ENCODE measurements around the gene SUPT20HL1.
"Not testable (repeated sequence)": the region's sequence is repeated elsewhere in the genome, so short reads cannot be mapped to it uniquely, and the experiment has no call there.

The SUPT20HL1 gene

DNA sequence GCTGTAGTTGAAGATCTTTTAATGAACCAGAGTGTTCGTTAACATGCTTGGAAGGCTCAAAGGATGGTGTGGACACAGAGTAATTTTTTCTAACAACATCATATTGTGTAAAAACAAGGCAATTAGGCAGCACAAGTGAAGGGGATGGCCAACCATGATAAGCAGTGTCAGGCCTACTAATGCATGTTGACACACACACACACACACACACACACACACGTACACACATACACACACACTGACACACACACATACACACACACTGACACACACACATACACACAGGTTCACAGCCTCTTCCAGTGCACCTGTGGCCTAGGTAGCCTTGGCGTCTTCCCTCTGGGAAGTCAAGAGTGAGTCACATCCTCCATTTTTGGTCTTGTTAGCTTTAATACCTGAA, at the start of gene SUPT20HL1:
Gene SUPT20HL1, plus strand, starts transcription at position 368 of the 400 bp plus-strand sequence. CDS start 2,122 bp downstream, outside the sequence.
- no peak for DNase-seq (ENCODE audit: low spot score)

DNA sequence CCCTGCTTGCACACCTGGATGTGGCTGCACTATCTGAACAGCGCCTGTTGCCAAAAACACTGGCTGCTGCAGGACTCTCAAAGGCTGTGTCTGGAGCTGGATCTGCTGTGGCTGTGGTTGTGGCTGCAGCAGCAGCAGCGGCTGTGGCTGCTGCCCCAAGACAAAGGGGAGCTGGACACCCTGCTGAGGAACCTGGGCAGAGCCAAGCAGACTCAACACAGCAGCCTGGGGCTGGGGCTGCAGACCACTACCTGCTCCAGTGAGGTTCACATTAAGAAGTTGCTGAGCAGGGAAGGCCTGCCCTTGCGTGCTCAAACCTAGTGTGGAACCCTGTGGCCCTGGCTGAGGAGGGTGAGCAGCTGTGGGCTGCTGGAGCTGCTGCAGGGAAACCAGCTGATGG, 49.5 kb upstream of the SUPT20HL1 start:
- not testable (repeated sequence) for DNase-seq (ENCODE audit: low spot score)

DNA sequence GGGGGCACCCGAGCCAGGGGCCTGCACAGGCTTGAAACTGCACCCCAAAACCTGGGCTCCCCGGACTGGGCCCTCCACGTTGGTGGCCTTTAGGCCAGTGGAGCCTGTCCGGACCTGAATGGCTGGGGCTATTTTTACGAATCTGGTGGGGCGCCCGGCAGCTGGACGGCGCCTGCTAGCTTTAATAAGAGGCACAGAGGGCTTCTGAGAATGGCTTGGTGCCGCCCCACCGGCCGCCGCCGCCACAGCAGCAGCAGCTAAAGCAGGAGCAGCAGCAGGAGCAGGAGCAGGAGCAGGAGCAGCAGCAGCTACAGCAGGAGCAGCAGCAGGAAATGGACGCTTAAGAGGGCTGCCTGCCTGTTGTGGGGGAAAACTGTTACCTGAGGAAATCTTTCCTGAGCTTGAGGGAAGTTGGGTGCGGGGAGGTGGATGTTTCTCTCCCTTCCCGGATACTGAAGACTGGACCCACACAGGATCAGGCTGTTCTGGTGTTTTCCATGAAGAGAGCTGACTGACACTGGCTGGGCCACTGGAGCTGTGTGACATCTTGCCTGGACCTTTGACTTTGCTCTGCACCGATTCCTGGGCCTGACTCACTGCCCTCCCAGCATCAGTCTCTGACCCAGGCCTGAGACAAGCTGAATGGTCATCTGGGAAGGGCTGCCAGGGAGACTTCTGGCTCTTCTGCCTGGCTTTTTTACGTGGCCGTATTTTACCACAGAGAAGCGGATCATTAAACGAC, 48.8 kb upstream of the SUPT20HL1 start:
- not testable (repeated sequence) for DNase-seq (ENCODE audit: low spot score)

DNA sequence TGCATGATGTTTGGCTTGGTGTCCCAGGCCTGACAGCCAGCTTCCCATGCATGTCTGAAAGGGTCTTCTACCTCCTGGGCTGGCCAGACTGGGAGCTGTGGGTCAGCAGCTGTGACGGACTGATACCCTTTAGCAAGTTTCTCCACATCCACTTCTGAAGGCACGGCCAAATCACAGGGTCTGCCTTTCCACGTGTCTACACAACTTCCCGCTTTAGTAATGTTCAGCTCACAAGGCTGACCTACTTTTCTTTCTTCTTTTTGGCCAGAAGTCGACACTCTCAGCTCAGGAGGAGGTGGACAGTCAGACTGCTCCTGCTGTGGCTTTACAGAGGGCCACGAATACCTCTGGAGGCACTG, 48.2 kb upstream of the SUPT20HL1 start:
- DNase-seq (ENCODE audit: low spot score): not testable (repeated sequence)

DNA sequence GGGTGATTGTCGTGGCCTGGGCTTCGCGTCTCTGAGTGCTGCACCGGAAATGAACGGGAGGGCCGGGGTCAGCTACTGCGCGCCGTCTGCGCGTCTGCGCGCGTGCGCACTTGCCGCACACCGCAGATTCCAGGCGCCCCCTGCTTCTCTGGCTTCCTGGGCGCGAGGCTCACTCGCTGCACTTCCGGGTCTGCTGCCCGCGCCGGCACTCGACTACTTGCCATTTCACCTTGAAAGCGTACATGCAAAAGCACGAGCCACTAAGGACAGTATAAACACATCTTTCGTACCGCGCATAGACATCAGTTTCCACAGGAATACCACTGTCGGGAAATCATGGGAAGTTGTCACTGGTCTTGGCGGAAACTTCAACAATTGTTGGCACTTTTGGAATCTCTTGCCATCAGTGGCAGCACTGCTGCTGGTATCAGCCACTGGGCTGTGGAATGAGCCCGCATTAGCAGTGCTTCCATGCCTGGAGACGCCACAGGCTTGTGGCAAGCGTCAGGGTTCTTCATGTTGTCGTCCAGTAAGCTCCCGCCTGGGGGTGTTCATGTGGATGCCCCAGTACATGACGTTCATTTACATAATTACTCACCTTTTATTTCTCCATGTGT, 46.3 kb upstream of the SUPT20HL1 start, which contains the start of gene SUPT20HL2:
Gene SUPT20HL2, minus strand, starts transcription at position 51 of the 617 bp plus-strand sequence. CDS start 754 bp downstream, outside the sequence.
- no peak for DNase-seq (ENCODE audit: low spot score)

DNA sequence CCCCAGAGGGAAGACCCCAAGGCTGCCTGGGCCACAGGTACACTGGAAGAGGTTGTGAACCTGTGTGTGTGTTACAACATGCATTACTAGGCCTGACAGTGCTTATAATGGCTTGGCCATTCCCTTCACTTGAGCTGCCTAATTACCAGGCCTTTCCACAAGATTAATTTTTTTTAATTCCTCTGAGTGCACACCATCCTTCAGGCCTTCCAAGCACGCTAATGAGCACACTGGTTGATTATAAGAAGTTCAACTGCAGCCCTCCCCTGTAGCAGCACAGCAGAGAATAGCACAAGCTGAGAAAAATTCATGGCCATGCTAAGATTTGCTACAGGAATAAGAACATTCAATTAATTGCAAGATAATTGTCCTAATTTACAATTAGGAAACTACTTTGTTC, 44.3 kb upstream of the SUPT20HL1 start:
- no peak for DNase-seq (ENCODE audit: low spot score)

DNA sequence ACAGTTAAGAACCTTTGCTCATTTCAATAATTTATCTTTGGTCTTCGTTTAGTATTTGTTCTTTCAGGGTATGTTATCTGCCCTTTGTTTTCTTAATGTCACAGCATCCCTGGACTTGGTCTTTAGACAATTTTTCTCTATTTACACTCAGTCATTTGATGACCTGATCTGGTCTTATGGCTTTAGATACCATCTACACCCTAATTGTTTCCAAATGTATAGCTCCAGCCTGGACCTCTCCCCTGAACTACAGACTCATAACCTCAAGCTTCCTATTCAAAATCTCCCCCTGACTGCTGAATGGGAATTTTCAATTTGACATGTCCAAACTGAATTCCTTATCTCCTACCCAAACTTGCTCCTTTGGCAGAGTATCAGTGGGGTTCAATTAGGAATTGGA, 42.9 kb upstream of the SUPT20HL1 start:
- DNase-seq (ENCODE audit: low spot score): no peak

DNA sequence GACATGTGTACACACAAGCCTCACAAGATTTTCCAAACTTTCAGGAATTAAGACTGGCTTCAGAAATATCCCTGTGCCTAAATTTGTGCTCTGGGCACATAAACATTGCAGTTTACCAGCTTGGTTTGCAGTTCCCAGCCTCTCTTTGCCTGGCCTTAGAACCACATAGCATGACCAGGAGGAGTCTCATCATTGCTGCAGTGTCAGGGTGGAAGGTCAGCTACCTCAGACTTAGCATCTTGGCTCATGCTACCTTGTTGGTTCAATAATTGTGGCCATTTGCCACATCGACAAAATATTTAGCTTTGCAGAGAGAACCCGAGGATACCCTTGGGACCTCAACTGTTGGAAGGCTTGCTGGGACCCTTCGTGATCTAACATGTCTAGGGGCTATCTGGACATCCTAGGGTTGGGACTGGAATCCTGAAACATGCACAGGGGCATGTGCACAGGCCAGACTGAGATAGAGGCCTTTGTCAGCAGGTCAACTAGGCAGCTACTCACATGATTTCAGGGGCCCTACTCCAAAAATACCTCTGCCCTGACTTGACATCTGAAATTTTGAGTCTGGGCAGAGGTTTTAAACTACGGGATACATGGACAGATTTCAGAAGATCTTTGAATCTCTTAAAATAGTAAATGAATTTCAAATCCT, 38.6 kb upstream of the SUPT20HL1 start:
- DNase-seq (ENCODE audit: low spot score): no peak

DNA sequence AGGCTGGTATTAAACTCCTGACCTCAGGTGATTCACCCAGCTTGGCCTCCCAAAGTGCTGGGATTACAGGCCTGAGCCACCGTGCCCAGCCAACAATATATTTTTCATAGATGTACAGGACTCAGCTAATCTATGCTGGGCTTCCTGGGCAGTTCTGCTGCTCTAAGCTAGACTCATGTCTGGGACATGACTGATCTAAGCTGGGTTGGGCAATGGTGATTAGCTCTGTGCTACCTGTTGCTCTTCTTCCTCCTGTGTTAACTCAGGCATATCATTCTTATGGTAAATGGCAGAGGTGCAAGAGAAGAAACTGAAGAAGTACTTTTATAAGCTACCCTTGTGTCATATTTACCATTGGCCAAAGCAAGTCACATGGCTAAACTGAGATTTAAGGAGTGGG, 35.2 kb upstream of the SUPT20HL1 start:
- DNase-seq (ENCODE audit: low spot score): no peak

DNA sequence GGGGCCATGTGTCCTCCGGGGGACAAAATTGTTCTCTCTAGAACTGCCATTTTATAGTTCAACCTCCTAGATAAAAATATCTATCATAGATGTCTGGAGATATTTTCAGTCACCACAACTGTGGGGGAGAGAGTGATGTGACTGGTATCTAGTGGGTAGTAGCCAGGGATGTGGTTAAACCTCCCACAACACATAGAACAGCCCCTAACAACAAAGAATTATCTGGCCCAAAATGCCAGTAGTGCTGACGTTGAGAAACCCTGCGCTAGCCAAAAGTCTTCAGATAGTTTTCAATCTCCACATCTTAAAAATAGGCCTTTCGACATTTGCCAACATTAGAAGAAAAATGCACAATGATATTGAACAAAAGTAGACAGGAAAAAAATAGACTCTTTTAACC, 27.6 kb upstream of the SUPT20HL1 start:
- DNase-seq (ENCODE audit: low spot score): no peak

DNA sequence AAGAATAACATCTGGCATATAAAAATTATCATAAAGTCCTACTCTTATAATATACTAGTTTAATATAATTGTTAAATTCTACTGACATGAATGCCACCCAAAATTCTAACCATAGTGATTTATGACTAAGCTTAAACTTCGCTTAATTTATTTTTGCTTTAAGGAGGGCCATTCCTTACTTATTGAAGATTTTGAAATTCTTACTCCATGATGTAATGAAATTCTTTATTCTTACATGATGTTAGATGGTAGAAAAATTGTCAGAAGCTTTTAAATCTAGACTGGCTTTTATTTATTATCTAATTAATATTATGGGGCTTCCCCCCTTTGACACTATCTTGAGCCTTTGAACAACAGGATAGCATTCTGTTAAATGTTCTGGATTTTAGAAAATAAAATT, 27.1 kb upstream of the SUPT20HL1 start:
- no peak for DNase-seq (ENCODE audit: low spot score)

DNA sequence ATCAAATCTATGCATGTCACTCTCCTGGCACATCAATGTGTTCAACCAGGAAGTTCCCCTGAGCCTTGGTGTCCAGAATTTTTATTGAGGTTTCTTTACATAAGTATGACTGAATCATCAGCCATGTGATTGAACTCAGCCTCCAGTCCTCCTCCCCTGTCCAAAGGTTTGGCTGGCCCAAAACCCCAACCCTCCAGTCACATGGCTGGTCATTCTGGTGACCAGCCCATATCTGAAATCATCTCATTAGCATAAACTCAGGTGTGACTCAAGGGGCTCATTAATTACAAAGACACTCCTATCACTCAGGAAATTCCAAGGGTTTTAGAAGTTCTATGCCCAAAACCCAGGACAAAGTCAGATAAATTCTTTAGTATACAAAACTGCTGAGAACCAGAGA, 26.0 kb upstream of the SUPT20HL1 start:
- DNase-seq (ENCODE audit: low spot score): peak; percentile 5

DNA sequence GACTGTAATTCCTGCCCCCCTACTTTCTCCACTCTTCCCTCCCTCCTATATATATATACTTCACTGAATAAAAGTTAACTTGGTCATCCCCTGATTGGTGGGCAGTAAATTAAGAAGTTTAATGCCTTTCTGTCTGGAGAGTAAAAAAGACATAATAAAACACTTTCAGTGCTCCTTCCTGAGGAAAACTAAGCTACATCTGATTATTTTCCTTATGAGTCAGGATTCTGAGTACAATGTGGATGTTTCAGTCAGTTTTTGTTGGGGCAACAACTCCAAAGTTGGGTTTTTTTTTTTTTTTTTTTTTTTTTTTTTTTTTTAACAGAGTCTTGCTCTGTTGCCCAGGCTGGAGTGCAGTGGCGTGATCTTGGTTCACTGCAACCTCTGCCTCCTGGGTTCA, 24.6 kb upstream of the SUPT20HL1 start:
- no peak for DNase-seq (ENCODE audit: low spot score)

DNA sequence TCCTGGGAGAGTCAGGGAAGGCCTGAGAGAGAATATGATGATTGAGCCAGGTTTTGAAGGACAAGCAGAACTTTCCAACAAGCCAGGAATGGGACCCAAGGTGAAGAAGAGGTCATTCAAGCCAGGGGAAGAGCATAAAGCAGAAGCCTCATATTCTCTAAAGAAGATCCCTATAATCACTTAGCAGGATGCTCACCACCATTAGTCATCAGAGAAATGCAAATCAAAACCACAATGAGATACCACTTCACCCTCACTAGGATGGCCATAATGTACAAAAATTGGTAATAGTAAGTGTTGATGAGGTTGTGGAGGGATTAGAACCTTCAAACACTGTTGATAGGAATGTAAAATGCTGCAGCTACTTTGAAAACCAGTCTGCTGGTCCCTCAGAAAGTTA, 20.5 kb upstream of the SUPT20HL1 start:
- DNase-seq (ENCODE audit: low spot score): no peak

DNA sequence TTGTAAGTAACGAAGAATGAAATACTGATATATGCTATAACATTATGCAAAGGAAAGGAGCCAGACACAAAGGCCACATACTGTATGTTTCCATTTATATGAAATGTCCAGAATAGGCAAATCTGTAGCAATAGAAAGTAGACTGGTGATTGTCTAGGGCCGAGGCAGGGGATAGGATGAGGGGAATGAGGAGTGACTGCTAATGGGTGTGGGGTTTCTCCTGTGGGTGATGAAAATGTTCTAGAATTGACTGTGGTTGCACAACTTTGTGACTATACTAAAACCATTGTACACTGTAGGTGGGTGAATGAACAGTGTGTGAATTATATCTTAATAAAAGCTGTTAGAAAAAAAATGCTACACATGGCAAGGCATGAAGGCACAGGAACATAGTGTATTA, 19.9 kb upstream of the SUPT20HL1 start:
- no peak for DNase-seq (ENCODE audit: low spot score)

DNA sequence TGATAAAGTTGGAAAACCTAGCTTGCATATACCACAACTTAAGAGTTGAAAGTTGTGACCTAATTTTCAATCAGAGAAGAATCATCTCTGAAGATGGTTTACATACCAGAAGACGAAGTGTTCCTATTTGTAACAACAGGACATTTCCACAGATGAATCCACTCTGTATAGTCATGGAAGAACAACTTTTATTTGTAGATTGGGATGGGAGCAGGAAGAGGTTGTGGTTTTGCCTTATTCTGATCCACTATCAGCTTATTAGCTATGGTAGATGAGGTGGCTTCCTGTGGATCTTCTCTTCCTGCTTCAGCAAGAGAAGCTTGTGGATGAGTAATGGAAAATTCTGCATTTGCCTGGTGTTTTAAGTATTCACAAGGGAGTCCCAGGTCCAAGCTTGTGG, 18.6 kb upstream of the SUPT20HL1 start:
- DNase-seq (ENCODE audit: low spot score): no peak

DNA sequence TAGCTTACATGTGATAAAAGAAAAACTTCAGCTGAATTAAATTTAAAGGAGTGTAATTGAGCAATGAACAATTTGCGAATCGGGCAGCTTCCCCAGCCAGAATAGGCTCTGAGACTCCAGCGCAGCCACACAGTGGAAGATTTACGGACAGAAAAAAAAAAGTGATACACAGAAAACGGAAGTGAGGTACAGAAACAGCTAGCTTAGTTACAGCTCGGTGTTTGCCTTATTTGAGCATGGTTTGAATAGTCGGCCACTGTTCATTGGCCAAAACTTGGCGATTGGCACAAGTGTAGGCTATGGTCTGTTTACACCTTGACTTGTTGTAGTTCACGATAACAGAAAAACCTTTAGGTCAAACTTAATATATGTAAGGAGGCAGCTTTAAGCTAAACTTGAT, 16.7 kb upstream of the SUPT20HL1 start:
- DNase-seq (ENCODE audit: low spot score): no peak

DNA sequence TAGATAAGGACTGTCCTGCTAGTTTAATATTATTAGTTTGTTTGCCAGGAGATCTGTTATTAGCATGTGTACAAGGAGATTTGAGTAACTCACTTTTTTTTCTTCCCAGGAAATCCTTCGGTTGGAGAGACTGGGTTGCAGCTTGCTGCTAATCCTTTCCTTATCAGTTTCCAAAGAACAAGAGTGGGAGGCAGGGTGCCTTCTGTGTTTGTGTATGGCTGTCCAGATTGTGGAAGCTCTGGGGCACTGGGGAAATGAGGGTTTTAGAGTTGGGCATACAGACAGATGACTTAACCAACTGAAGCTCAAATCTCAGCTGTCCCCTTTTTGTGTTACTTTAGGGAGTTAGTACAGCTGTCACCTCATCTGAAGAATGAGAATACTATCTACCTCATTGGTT, 12.6 kb upstream of the SUPT20HL1 start:
- no peak for DNase-seq (ENCODE audit: low spot score)

DNA sequence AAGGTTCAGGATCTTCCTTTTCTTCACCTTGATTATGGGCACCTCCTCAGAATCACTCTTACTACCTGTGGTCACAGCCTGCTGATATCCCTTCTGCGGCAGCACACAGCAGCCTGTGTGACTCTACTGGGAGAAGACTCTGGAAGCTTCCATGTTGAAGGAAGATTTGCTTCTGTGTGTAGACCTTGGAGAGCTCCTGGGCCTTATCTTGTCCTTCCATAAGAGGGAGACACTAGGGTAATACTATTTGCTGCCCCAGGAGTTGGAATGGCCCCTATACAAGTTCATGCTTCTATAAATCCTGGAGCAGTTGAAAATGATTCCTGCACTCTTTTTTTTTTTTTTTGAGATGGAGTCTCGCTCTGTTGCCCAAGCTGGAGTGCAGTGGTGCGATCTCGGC, 10.2 kb upstream of the SUPT20HL1 start:
- DNase-seq (ENCODE audit: low spot score): no peak

DNA sequence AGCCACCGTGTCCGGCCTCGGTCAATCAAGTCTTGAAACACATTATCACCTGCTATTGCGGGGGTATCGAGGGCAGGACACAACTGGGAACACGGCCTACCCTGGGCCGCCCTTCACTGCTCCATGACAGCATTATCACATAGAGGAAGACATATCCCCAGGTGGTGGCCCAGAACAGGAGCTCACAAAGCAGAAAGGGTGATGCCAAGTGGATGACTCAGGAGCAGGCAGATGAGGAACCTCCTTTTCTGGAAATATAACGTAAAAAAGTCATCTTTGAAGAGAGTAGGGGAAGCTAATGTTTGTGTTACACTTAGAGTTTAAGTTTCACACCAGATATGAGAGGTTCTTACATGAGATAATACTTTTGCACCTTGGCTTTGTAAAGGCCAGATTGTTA, 5.3 kb upstream of the SUPT20HL1 start:
- DNase-seq (ENCODE audit: low spot score): no peak

DNA sequence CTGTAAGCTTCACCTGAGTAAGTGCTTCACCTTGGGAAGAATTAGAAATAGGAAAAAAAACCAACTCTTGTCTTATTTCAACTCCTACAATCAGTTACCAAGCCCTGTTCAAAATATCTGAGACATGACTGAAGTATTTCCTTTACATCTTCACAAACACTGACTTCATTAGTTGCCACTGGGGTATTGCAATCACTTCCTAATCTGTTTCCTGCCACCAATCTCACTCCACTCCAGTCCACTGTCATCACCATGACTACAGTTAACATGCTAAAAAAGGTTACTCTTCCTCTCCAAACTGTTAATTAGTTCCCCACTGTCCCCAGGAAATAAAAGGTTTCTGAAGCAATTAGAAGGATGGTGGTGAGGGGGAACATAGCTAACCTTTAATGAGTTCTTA, 3.3 kb upstream of the SUPT20HL1 start:
- no peak for DNase-seq (ENCODE audit: low spot score)

DNA sequence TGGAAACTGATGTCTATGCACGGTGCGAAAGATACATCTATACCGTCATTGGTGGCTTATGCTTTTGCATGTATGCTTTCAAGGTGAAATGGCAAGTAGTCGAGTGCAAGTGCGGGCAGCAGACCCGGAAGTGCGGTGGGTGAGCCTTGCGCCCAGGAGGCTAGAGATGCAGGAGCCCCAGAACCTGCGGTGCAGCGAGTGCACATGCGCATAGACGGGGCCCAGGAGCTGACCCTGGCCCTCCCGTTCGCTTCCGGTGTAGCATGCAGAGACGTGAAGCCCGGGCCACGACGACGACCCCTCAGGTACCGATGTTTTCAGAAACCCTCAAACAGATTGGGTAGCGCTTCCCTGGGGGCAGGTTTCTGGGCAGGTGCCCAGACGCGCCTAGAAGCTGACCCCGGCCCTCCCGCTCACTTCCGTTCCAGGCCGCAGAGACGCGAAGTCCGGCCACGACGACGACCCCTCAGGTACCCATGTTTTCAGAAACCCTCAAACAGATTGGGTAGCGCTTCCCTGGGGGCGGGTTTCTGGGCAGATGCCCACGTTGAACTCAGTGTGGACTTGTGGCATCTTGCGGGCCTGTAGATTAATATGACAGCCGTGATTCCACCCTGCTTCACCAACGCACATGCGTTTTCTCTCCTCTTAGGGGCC, 1.8 kb downstream of the SUPT20HL1 start:
- not testable (repeated sequence) for DNase-seq (ENCODE audit: low spot score)
